Loucy (cell line): ENCODE results near the gene SLTM.

Source experiments
- H2AFZ ChIP-seq: fragments of 200-600 bp; sonication (generic); 2 replicates; pipeline ENCODE4 v1.6.0; 2016; ENCODE audit warnings: antibody characterized with exemption, mild to moderate bottlenecking, low read length, moderate library complexity
- H3F3A ChIP-seq: fragments of 200-600 bp; 2 replicates; pipeline ENCODE4 v1.6.0; 2016; ENCODE audit warnings: antibody characterized with exemption, low read depth, mild to moderate bottlenecking
- H3K27me3 ChIP-seq: fragments of 200-600 bp; sonication (generic); 2 replicates; pipeline ENCODE4 v1.6.1; 2014; ENCODE audit warnings: low read length, mild to moderate bottlenecking; ENCODE audit not compliant: insufficient read depth, poor library complexity, severe bottlenecking
- H3K36me3 ChIP-seq: fragments of 200-600 bp; sonication (generic); 2 replicates; pipeline ENCODE4 v1.6.1; 2016; ENCODE audit warnings: low read length; ENCODE audit not compliant: insufficient read depth
- H3K4me1 ChIP-seq: fragments of 200-600 bp; sonication (generic); 2 replicates; pipeline ENCODE4 v1.5.1; 2014; ENCODE audit warnings: low read length, mild to moderate bottlenecking; ENCODE audit not compliant: insufficient read depth, poor library complexity, severe bottlenecking
- H3K4me2 ChIP-seq: fragments of 200-600 bp; sonication (generic); 2 replicates; pipeline ENCODE4 v1.6.0; 2014; ENCODE audit warnings: antibody characterized with exemption, low read length, low read depth, mild to moderate bottlenecking; ENCODE audit not compliant: poor library complexity, severe bottlenecking
- H3K4me3 ChIP-seq: fragments of 200-600 bp; sonication (generic); 2 replicates; pipeline ENCODE4 v1.5.1; 2014; ENCODE audit warnings: low read length, mild to moderate bottlenecking, mixed read lengths; ENCODE audit not compliant: poor library complexity, severe bottlenecking
- H3K79me2 ChIP-seq: fragments of 200-600 bp; sonication (generic); 2 replicates; pipeline ENCODE4 v1.6.1; 2014; ENCODE audit warnings: low read length; ENCODE audit not compliant: insufficient read depth
- H3K9ac ChIP-seq: fragments of 200-600 bp; sonication (generic); 2 replicates; pipeline ENCODE4 v1.6.0; 2014; ENCODE audit warnings: mild to moderate bottlenecking, low read depth, low read length, moderate library complexity; ENCODE audit not compliant: poor library complexity, severe bottlenecking
- H3K9me2 ChIP-seq: fragments of 200-600 bp; sonication (generic); replicated peaks from 2 replicates; pipeline ENCODE4 v1.6.1; 2016; ENCODE audit warnings: low read depth, low read length, mixed read lengths
- H3K9me3 ChIP-seq: fragments of 200-600 bp; sonication (generic); 2 replicates; pipeline ENCODE4 v1.6.1; 2014; ENCODE audit warnings: mild to moderate bottlenecking, antibody characterized with exemption, low read length, low read depth; ENCODE audit not compliant: insufficient read depth
- H4K20me1 ChIP-seq: fragments of 200-600 bp; sonication (generic); 2 replicates; pipeline ENCODE4 v1.6.0; 2014; ENCODE audit warnings: antibody characterized with exemption, low read length, mild to moderate bottlenecking; ENCODE audit not compliant: insufficient read depth, poor library complexity, severe bottlenecking
- CTCF ChIP-seq: fragments of 200-600 bp; sonication (generic); conservative IDR thresholded peaks from 2 replicates; pipeline ENCODE4 v1.5.1; 2014; ENCODE audit warnings: mild to moderate bottlenecking, antibody characterized with exemption, low read length
- EZH2phosphoT487 ChIP-seq: fragments of 200-600 bp; IDR thresholded peaks from 2 replicates; pipeline ENCODE4 v1.6.1; 2018; ENCODE audit warnings: antibody characterized with exemption, mild to moderate bottlenecking, moderate library complexity, borderline replicate concordance

Gene SLTM

GRCh38 chr15:58933281-58934113 lies at the start of gene SLTM:
Gene SLTM (minus strand): TSS chr15:58933679. CDS start chr15:58933565, 114 bp downstream.
- Histone ChIP-seq H3K4me1 (peaks cover 26% of the 10 kb centered on the region), H3K4me2 (peak within 1 kb of the TSS; percentile 94), H3K9me3 (no peaks in the 10 kb centered on the region), H3K9ac (peak within 1 kb of the TSS; percentile 89), H3K27me3 (no peaks in the 10 kb centered on the region), H3K36me3 (peaks cover 4% of the 10 kb centered on the region; the same call in 1 of the 2 replicates), H3F3A (peaks cover 9% of the 10 kb centered on the region), H3K9me2 (no peaks in the 10 kb centered on the region), H2AFZ (peak within 1 kb of the TSS; percentile 98), H3K79me2 (peaks cover 49% of the 10 kb centered on the region), H4K20me1 (peaks cover 36% of the 10 kb centered on the region), H3K4me3 (peak within 1 kb of the TSS; percentile 80)
- TF ChIP-seq EZH2phosphoT487 (no peak), CTCF (peak; percentile 29; the same call in 1 of the 2 replicates)

- no peaks in the 10 kb centered on the region for H3K36me3 ChIP-seq
- H3K27me3 ChIP-seq: no peaks in the 10 kb centered on the region
- H3K9me3 ChIP-seq: no peaks in the 10 kb centered on the region
- peaks cover 1% of the 10 kb centered on the region for H4K20me1 ChIP-seq
- H3K79me2 ChIP-seq: peaks cover 7% of the 10 kb centered on the region
- peaks cover 14% of the 10 kb centered on the region for H3K4me1 ChIP-seq
- peak overlapping the region; percentile 8 for H3K4me2 ChIP-seq
- peak overlapping the region; percentile 22; the same call in 1 of the 2 replicates for H2AFZ ChIP-seq
- H3K9ac ChIP-seq: no peak overlapping the region
- H3F3A ChIP-seq: no peaks in the 10 kb centered on the region
- H3K9me2 ChIP-seq: no peaks in the 10 kb centered on the region
- TF ChIP-seq CTCF (no peak), EZH2phosphoT487 (no peak)
- no peak overlapping the region for H3K4me3 ChIP-seq
These were observed 49.8 kb upstream of the SLTM start for GRCh38 chr15:58983261-58983660.

GRCh38 chr15:58981808-58982475 lies 48.5 kb upstream of the SLTM start:
- H4K20me1 ChIP-seq: no peaks in the 10 kb centered on the region
- peak overlapping the region; percentile 98 for H2AFZ ChIP-seq
- peak overlapping the region; percentile 80 for H3K4me2 ChIP-seq
- peaks cover 10% of the 10 kb centered on the region for H3K4me1 ChIP-seq
- no peaks in the 10 kb centered on the region for H3F3A ChIP-seq
- peak overlapping the region; percentile 36 for H3K9ac ChIP-seq
- no peaks in the 10 kb centered on the region for H3K9me2 ChIP-seq
- TF ChIP-seq EZH2phosphoT487 (no peak), CTCF (no peak)
- H3K79me2 ChIP-seq: no peaks in the 10 kb centered on the region
- H3K9me3 ChIP-seq: no peaks in the 10 kb centered on the region
- no peaks in the 10 kb centered on the region for H3K36me3 ChIP-seq
- no peaks in the 10 kb centered on the region for H3K27me3 ChIP-seq
- peak overlapping the region; percentile 68 for H3K4me3 ChIP-seq
